WTC11 (cell line): ENCODE results near the gene RBP5.

ENCODE experiments used
- CREM ChIP-seq: sonication (generic); formaldehyde crosslinking; IDR thresholded peaks from 2 replicates; pipeline ENCODE4 v1.8.1; 2022; ENCODE audit warnings: mild to moderate bottlenecking, missing genetic modification reagents, moderate library complexity
- FOXJ3 ChIP-seq: sonication (generic); formaldehyde crosslinking; IDR thresholded peaks from 2 replicates; pipeline ENCODE4 v1.9.0; 2021; ENCODE audit warnings: missing genetic modification reagents, mild to moderate bottlenecking, borderline replicate concordance
- HMGA2 ChIP-seq: fragments of 250-450 bp; sonication (Bioruptor Pico); IDR thresholded peaks from 2 replicates; pipeline ENCODE4 v1.4.0; 2021; ENCODE audit warnings: mild to moderate bottlenecking, moderate library complexity
- ZNF263 ChIP-seq: sonication (generic); formaldehyde crosslinking; IDR thresholded peaks from 2 replicates; pipeline ENCODE4 v1.8.1; 2022; ENCODE audit warnings: low read depth, mild to moderate bottlenecking, moderate library complexity, missing genetic modification reagents

- TF ChIP-seq CREM (CRISPR knock-in tag) (no peak), HMGA2 (CRISPR knock-in tag) (no peak), FOXJ3 (CRISPR knock-in tag) (no peak), ZNF263 (no peak)
Observed at GRCh38 chr12:7103837-7104584, 24.7 kb downstream of the RBP5 start.
